Erythroblast (primary cell): ENCODE measurements around the gene TREML2.

Experiments
- GATA1 ChIP-seq: IDR thresholded peaks from 2 replicates; pipeline ENCODE4 v1.6.1; 2011; ENCODE audit warnings: low read depth, mild to moderate bottlenecking, control low read depth, low read length, moderate library complexity
- POLR2A ChIP-seq: IDR thresholded peaks from 2 replicates; pipeline ENCODE4 v1.6.1; 2011; ENCODE audit warnings: mild to moderate bottlenecking, low read length

DNA sequence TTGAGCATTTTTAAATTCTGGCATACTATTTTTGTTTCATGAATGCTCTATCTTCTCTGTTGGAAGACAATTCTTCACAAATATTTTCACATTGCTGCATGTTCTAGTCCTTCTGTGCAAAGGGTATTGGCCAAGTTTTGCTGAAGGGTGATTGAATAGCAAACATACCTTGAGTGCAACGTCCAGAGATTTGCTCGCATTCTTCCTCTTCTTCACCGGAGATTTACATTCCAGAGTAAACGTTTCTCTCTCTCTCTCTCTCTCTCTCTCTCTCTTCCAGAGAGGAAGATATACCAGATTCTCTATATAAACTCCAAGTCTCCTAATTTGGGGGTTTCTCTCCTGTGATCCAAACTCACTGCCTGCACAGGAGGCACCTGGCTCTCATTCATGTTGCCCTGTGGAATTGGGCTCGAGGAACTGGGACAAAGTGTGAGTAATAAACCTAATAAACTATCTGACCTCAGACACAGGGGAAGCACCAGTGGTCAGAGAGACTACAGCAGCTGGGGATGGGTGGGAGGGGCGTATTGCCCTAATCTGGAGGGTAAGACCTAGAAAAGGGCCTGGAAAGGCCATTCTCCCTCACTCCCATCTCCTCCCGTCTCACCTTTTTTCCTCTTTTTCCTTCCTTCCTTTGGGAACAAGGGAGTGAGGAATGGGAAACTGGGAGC is 45.7 kb downstream of the TREML2 start:
- TF ChIP-seq POLR2A (no peak), GATA1 (no peak)
